Activated CD8-positive, alpha-beta memory T cell treated with anti-CD3 and anti-CD28 coated beads, Interleukin-2, amount 50 U/mL, for 24 hours (primary cell): ENCODE data around the gene SPSB4.

ENCODE experiments used
- DNase-seq: peaks from one replicate; pipeline ENCODE4 v3.0.0-alpha.2; 2020; ENCODE audit errors: extremely low read depth

SPSB4 gene

GRCh38 chr3:141055136-141055535 is 4.0 kb downstream of the SPSB4 start:
- DNase-seq = no peak

DNA sequence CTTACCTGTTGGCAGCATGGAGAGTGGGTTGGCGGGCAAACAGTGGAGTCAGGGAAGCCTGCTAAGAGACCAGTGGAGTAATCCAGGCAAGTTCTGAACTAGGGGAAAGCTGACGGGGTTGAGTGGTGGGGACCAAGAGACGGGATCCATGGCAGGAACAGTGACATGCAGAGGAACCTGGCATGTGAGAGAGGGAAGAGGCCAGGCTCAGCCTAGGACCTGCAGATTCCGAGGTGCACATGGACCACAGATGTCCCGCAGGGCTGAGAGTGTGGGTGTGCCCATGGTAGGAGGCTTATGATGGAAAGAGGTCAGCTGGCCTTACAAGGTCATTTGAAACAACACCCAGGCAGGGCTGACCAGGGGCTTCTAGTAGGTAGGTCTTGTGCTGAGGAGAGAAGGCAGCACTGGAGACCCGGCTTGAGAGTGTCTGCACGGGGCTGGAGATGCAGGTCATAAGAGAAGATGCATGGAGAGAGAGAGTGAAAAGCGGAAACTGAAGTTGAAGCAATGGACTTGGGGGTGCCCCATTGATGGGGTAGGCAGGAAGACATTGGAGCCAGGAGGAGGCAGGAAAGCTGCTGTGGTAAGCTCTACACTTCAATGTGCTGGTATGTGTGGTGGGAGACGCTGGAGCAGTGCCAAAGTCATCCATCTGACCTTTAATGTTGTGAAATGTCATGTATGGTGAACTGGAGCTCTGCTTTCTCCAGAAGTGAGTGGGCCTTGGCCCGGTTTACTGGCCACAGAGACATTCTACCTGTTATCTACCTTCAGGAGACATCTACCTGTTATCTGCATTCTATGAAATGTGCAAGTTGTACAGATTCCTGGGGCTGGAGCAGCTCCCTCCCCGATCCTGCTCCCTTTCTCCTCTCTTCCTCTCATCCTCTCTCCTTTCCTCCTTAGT is 4.6 kb downstream of the SPSB4 start:
- no peak for DNase-seq

GRCh38 chr3:141056751-141057171 is 5.6 kb downstream of the SPSB4 start:
- DNase-seq = no peak

DNA sequence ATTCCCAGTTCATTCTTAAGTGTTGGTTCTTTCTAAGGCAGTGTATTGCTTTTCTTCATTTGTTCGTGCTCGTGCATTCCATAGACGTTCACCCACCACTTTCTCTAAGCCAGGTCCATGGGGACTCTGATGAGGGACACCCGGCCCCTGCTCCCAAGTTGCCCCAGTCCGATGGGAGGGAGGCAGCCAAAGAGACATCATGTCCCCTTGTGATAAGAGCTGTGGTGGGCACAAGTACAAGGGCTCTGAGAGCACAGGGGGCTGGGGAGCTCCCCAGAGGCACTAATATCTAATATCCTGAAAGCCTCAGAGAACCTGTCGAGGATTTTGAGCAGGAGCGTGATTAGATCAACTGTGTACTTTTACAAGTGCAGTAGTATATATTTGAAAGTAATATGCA is 6.3 kb downstream of the SPSB4 start:
- DNase-seq = no peak

- DNase-seq = no peak
Measured at GRCh38 chr3:141057946-141058800, 7.0 kb downstream of the SPSB4 start.

- no peak for DNase-seq
Measured at GRCh38 chr3:141058996-141059395, 7.8 kb downstream of the SPSB4 start.

DNA sequence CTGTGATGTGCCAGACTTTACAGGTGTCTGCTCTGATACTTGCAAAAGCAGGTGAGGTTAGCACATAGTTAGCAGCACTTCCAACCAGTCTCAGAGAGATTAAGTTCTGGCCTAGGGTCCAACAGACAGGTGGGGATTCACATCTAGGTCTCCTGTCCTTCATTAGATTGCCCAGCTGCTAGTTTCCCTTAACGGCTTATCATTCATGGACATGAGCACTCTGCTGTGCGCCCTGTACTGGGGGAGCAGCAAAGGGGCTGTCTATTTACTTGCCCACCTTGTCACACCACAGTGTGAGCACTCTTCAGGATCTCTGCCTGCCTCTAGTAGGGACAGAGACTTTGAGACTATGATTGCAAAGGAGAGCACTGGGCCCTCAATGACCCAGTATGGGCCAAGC is 8.7 kb downstream of the SPSB4 start:
- no peak for DNase-seq

- DNase-seq = no peak
Measured at GRCh38 chr3:141060327-141060726, 9.2 kb downstream of the SPSB4 start.

- DNase-seq = no peak
Measured at GRCh38 chr3:141063831-141064230, 12.7 kb downstream of the SPSB4 start.

GRCh38 chr3:141064255-141064926 is 13.2 kb downstream of the SPSB4 start:
- no peak for DNase-seq

DNA sequence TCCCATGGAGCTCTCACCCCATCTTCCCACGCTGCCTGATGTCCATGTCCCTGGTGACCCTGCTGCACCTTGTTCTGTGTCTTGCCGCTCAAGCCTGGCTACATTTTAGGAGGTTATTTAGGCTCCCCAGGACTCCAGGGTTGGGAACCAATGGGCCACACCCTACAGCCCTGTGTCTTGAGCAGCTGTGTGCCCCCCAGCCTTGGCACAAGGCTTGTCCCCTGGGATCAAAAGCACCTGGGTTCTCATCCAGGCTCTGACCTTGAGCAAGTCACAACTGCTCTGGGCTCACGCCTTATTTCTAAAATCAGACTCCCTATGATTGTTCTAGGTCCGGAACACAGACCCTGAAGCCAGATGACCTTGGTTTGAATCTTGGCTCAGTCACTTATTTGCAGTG is 14.1 kb downstream of the SPSB4 start:
- DNase-seq = no peak

DNA sequence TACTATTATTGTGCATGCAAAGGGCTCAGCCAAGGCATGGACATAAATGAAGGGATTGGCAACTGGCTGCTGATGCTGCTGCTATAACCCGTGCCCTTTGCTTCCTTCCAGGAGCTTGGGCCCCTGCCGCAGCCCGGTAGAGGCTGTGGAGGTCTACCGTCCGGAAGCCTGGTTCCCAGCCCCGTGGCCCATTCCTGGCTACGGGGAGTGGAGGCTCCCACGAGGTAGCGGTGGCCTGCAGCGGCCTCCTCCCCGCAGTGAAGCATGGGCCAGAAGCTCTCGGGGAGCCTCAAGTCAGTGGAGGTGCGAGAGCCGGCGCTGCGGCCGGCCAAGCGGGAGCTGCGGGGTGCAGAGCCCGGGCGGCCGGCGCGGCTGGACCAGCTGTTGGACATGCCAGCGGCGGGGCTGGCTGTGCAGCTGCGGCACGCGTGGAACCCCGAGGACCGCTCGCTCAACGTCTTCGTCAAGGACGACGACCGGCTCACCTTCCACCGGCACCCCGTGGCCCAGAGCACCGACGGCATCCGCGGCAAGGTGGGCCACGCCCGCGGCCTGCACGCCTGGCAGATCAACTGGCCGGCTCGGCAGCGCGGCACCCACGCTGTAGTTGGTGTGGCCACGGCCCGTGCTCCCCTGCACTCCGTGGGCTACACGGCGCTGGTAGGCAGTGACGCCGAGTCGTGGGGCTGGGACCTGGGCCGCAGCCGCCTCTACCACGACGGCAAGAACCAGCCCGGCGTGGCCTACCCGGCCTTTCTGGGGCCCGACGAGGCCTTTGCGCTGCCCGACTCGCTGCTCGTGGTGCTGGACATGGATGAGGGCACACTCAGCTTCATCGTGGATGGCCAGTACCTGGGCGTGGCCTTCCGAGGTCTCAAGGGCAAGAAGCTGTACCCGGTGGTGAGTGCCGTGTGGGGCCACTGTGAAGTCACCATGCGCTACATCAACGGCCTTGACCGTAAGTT is 15.0 kb downstream of the SPSB4 start:
- no peak for DNase-seq

DNA sequence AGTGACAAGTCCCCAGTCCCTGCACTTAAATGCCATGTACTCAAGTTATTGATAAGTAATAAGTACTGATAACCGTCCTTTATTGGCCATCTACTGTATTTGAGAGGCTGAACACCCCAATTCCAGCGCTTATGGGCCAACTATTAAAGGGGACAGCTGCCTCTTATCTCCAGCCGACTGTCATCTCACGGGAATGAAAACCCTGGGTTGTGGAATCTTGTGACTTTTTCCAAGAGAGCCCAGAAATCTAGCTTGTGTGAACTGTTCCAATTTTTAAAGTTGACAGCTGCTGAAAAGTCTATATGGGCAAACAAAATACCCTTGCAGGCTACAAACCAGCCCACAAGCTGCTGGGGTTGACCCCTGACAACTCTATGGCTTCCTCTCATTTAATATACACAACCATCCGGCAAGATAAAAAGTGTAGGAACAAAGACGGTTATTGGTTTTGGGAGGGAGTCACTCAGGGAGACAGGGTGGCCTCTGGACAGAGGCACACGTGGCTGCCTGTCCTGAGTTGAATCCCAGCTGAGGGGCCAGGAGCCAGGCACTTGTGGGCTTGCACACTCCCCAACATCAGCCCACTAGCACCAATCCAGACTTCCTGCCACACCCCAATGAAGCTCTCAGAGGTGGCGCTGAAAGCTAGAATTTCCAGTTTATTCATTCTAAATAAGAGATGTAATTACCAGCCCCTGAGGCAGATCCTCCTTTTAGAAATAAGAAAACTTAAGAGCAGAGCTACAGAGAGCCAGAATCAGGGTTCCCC is 16.2 kb downstream of the SPSB4 start:
- DNase-seq = no peak

DNA sequence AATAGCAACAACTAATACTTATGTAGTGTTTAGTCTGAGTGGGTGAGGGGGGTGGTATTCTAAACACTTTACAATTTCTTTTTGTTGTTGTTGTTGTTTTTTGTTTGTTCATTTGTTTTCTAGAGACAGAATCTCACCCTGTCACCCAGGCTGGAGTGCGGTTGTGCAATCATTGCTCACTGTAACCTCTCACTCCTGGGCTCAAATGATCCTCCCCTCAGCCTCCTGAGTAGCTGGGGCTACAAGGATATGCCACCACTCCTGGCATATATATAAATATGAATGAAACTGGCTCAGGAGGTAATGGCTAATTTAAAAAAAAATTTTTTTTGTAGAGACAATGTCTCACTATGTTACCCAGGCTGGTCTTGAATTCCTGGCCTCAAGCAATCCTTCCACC is 19.1 kb downstream of the SPSB4 start:
- no peak for DNase-seq

GRCh38 chr3:141070727-141071357 is 19.7 kb downstream of the SPSB4 start:
- DNase-seq = no peak

DNA sequence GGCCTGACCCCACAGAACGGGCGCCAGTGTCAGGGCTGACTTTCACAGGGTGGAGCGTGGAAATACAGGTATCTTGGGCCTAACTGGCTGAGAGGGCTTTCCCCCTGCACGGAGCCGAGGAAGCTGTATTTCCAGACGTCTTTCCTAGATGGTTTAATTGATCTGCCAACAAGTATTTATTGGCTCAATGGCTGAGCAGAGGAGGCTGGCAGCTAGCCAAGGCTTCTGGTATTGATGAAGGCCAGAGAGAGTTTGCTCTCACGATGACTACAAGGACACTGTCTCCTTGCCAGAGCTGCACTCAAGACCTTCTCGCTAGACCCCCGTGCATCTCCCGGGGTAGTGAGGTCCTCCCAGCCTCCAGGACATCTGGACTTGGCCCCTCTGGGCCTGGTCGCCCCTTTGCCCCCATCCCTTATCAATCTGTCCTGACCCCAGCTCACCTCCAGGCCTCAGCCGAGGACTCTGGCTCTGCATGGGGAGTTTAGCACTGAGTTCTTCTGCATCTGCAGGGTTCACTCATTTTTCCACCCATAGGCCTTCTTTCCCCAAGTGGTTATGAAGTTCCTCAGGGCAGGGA is 20.6 kb downstream of the SPSB4 start:
- no peak for DNase-seq

DNA sequence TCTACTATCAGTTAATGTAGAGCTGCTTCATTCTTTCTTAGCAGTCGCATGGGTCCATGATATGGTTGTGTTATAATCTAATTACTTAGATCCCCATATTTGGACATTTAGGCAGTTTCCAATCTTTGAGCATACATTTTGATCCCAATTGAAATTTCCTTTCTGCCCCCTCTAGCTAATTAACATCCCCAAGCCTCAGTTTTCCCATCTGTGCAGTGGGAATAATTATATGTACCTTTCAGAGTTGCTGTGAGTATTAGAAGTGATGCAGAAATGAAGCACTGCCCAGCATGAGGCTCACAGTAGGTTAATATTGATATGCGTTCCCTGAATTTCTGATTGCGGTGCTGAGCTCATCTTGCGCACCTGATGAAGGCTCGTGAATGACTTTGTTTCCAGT is 21.8 kb downstream of the SPSB4 start:
- no peak for DNase-seq

- no peak for DNase-seq
Measured at GRCh38 chr3:141073580-141073979, 22.4 kb downstream of the SPSB4 start.

DNA sequence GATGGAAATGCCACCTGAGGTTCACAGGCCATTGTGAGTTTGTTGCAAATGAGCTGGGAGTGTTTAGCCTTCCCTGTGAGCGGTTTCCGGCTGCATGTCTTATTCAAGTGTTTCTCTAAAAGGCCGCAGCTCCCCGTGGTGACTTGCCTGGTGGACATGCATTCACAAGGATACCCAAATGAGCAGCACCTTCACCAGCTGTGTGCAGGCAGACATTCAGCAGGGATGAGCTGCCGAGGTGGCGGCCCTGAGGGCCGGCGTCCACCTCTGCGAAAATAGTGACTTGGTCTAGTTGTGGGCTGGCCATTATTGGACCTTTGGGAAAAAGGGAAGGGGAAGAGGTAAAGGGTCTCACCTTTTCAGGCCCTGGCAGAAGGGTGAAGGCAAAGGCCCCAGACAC is 23.4 kb downstream of the SPSB4 start:
- DNase-seq = no peak
